GM18951 (cell line): ENCODE results near the gene ARMC10.
A peak's percentile ranks its signal among the peaks of the same experiment; 100 is the strongest.
"Not testable (repeated sequence)": the region's sequence is repeated elsewhere in the genome, so short reads cannot be mapped to it uniquely, and the experiment has no call there.

Source experiments
- POLR2A ChIP-seq: IDR thresholded peaks from 4 replicates; pipeline ENCODE4 v1.6.1; 2011; ENCODE audit warnings: mild to moderate bottlenecking; ENCODE audit not compliant: insufficient read length, insufficient read depth; ENCODE audit errors: extremely low read depth
- in situ Hi-C: fragments of 300-500 bp; cut with MboI; formaldehyde crosslinking; loops from one replicate; pipeline ENCODE4 v1.12.0; 2022; ENCODE audit warnings: low sequenced_read_pairs, mixed read lengths, inconsistent platforms; ENCODE audit not compliant: unreplicated experiment

Gene ARMC10

GRCh38 chr7:103074519-103075336 lies at the start of gene ARMC10, which contains the start of gene FBXL13:
Gene ARMC10 (plus strand): TSS chr7:103075140. CDS start chr7:103075273, 133 bp downstream.
Gene FBXL13 (minus strand): TSS chr7:103074796.
- peak; percentile 90 for TF ChIP-seq POLR2A
- in situ Hi-C loops, result no loop called here

- in situ Hi-C loops, result no loop called here
- TF ChIP-seq POLR2A, result no peak
Measured at GRCh38 chr7:103025341-103025740, 49.6 kb upstream of the ARMC10 start.

- TF ChIP-seq POLR2A, result no peak
- in situ Hi-C loops, result no loop called here
Measured at GRCh38 chr7:103031024-103031423, 43.9 kb upstream of the ARMC10 start.

- TF ChIP-seq POLR2A, result no peak
- in situ Hi-C loops, result no loop called here
Measured at GRCh38 chr7:103031781-103032180, 43.2 kb upstream of the ARMC10 start.

GRCh38 chr7:103034318-103034717 lies 40.6 kb upstream of the ARMC10 start:
- in situ Hi-C loops, result not testable (repeated sequence)

GRCh38 chr7:103037476-103037822 lies 37.5 kb upstream of the ARMC10 start:
- in situ Hi-C loops, result no loop called here
- no peak for TF ChIP-seq POLR2A

GRCh38 chr7:103037823-103038739 lies 36.9 kb upstream of the ARMC10 start:
- in situ Hi-C loops, result not testable (repeated sequence)

GRCh38 chr7:103041815-103042214 lies 33.1 kb upstream of the ARMC10 start:
- in situ Hi-C loops, result not testable (repeated sequence)

- in situ Hi-C loops, result no loop called here
- TF ChIP-seq POLR2A, result no peak
Measured at GRCh38 chr7:103048833-103049232, 26.1 kb upstream of the ARMC10 start.

GRCh38 chr7:103051519-103051918 lies 23.4 kb upstream of the ARMC10 start:
- TF ChIP-seq POLR2A, result no peak
- in situ Hi-C loops, result no loop called here

- in situ Hi-C loops, result not testable (repeated sequence)
Measured at GRCh38 chr7:103056006-103056405, 18.9 kb upstream of the ARMC10 start.

GRCh38 chr7:103058122-103058521 lies 16.8 kb upstream of the ARMC10 start:
- in situ Hi-C loops, result no loop called here
- TF ChIP-seq POLR2A, result no peak

- in situ Hi-C loops, result no loop called here
- TF ChIP-seq POLR2A, result no peak
Measured at GRCh38 chr7:103059471-103059870, 15.5 kb upstream of the ARMC10 start.

- in situ Hi-C loops, result loop anchor here (5.0 kb wide), 1 partner anchor 302 kb away; no protein-coding TSS in a partner anchor
- TF ChIP-seq POLR2A, result no peak
Measured at GRCh38 chr7:103063895-103064294, 11.0 kb upstream of the ARMC10 start.
